Measurements from ENCODE around the gene SUPT20H. TPM values are rescaled to one million over a fixed set of nuclear protein-coding genes. Genes with fewer than 3 reads are reported as not detected.

SUPT20H gene
- 44.4 and 46.6 TPM in 2 replicates for total RNA-seq (2012; rRNA removed)
- polyA plus RNA-seq (2012; rRNA removed) = 49.5 and 55.1 TPM in 2 replicates
- 12.8 and 16.2 TPM in 2 replicates for polyA plus RNA-seq (2012; cell fraction: cytosol; rRNA removed)
- polyA plus RNA-seq (2012; cell fraction: nucleus; rRNA removed; ENCODE audit: low replicate concordance) = 24.5 and 102 TPM in 2 replicates
- Bru-seq, nascent RNA = percentile 83 among the genes with signal in this experiment
- BruChase-seq, experiment 1, labeled RNA remaining after a 6-hour chase = percentile 73 among the genes with signal in this experiment
- percentile 85 among the genes with signal in this experiment for BruChase-seq, experiment 2, labeled RNA remaining after a 2-hour chase
- long read RNA-seq, transcript SUPT20H-201 (26 exons, 2,739 nt) = major isoform, 6 of 59 reads
- long read RNA-seq, partial matches to known transcripts = 5 of 59 reads
- long read RNA-seq, other reads (novel, unspliced or antisense) = 43 of 59 reads

GRCh38 chr13:37058910-37059847, at the start of gene SUPT20H:
SUPT20H (minus strand) TSS chr13:37059688; CDS start chr13:37051490, 8,198 bp downstream.
- H3K79me1 ChIP-seq (ENCODE audit: low read depth in 1 of 2, low read length in 2 of 2) = peaks cover 6 to 24% of the 10 kb centered on the region in 2 experiments; a peak in 3 of 4 replicates
- dilution Hi-C loops (cut with HindIII; ENCODE audit: low sequenced_read_pairs, unreplicated experiment) = no loop called here
- peak within 1 kb of the TSS; percentile 98 for H3K4me3 ChIP-seq (ENCODE audit: insufficient read depth, low read depth, low read length)
- peak within 1 kb of the TSS; percentile 85 to 87 for H4K8ac ChIP-seq (ENCODE audit: low read depth in 2 of 2, low read length in 2 of 2)
- H3K14ac ChIP-seq (replicated peaks; ENCODE audit: low read depth, low read length) = peak within 1 kb of the TSS; percentile 85
- peaks cover 4% of the 10 kb centered on the region for H3K36me3 ChIP-seq (ENCODE audit: control insufficient read depth, insufficient read depth, low read length)
- H3K9ac ChIP-seq (ENCODE audit: low read depth, low read length) = peak within 1 kb of the TSS; percentile 95
- in situ Hi-C loops (cut with MboI; ENCODE audit: low sequenced_read_pairs) = no loop called here
- BruUV-seq (replicated peaks) = TSS peak; percentile 38
- peaks cover 2% of the 10 kb centered on the region; the same call in 1 of the 2 replicates for H3K27me3 ChIP-seq (ENCODE audit: control insufficient read depth, insufficient read depth, low read length)
- ATAC-seq (ENCODE audit: low read depth) = peak; percentile 97
- intact Hi-C loops (cut with micrococcal nuclease) = no loop called here
- H3K4me1 ChIP-seq (ENCODE audit: control insufficient read depth, insufficient read depth, low read length) = no peaks in the 10 kb centered on the region; the same call in 1 of the 2 replicates
- peak within 1 kb of the TSS; percentile 93 for H3K27ac ChIP-seq (ENCODE audit: insufficient read depth, low read length)
- peak; percentile 88 for DNase-seq
- H3K9me3 ChIP-seq (ENCODE audit: control insufficient read depth, insufficient read depth, low read length) = no peaks in the 10 kb centered on the region
- peaks cover 10% of the 10 kb centered on the region for H4K20me1 ChIP-seq (ENCODE audit: insufficient read depth, low read length)
- peak within 1 kb of the TSS; percentile 98 for H3K4me2 ChIP-seq (ENCODE audit: low read depth, low read length)
- H2BK120ac ChIP-seq (ENCODE audit: low read depth, low read length) = peak within 1 kb of the TSS; percentile 41; the same call in 1 of the 2 replicates
- no peak within 1 kb of the TSS for H2BK20ac ChIP-seq (ENCODE audit: low read depth, low read length)
- H3K18ac ChIP-seq (ENCODE audit: low read depth, low read length) = peak within 1 kb of the TSS; percentile 74
- peak within 1 kb of the TSS; percentile 69; the same call in 1 of the 2 replicates for H4K91ac ChIP-seq (ENCODE audit: insufficient read depth, low read depth, low read length)
- H2AFZ ChIP-seq (replicated peaks; ENCODE audit: low read length, poor library complexity) = peak within 1 kb of the TSS; percentile 94
- 1% methylated on average over 35 of the region's 75 CpGs; no CpG with 5 or more reads in 1 of the 2 experiments for WGBS, 2 experiments (ENCODE audit: extremely low coverage in 2 of 2, insufficient read length in 1 of 2)
- peak within 1 kb of the TSS; percentile 85 for H2BK5ac ChIP-seq (ENCODE audit: low read depth, low read length, poor library complexity, severe bottlenecking)
- peak within 1 kb of the TSS; percentile 92 for H4K5ac ChIP-seq (ENCODE audit: low read depth, low read length)
- peak within 1 kb of the TSS; percentile 33; the same call in 2 of the 3 replicates for H2BK15ac ChIP-seq (ENCODE audit: low read depth, low read length)
- CTCF ChIA-PET = no interaction called here
- POLR2A ChIA-PET (ENCODE audit: unreplicated experiment) = no interaction called here
- peak within 1 kb of the TSS; percentile 78 for H2AK5ac ChIP-seq (ENCODE audit: low read depth, low read length)
- H3K9me1 ChIP-seq (ENCODE audit: insufficient read depth, low read length) = peaks cover 5% of the 10 kb centered on the region; the same call in 1 of the 2 replicates
- peak within 1 kb of the TSS; percentile 86 for H3K4ac ChIP-seq (ENCODE audit: low read depth, low read length)
- H3K23ac ChIP-seq (ENCODE audit: low read depth, low read length) = peak within 1 kb of the TSS; percentile 99
- peak within 1 kb of the TSS; percentile 76 for H3K56ac ChIP-seq (ENCODE audit: extremely low read depth, insufficient read depth, low read length)
- H2AK9ac ChIP-seq (replicated peaks; ENCODE audit: low read depth, low read length, poor library complexity) = peak within 1 kb of the TSS; percentile 87
- TF ChIP-seq CTCF (conservative IDR thresholded peaks at IDR 0.05; ENCODE audit: low read depth, low read length) (no peak), RAD21 (IDR thresholded peaks at IDR 0.05; ENCODE audit: low read length) (no peak), POLR2A (IDR thresholded peaks at IDR 0.05; ENCODE audit: low read depth, low read length) (peak; percentile 85), CHD1 (IDR thresholded peaks at IDR 0.05; ENCODE audit: low read depth, low read length) (no peak), FOS (IDR thresholded peaks at IDR 0.05; ENCODE audit: low read depth, low read length) (no peak), CEBPB (IDR thresholded peaks at IDR 0.05; ENCODE audit: low read depth, low read length) (0 out of 2 replicates have a peak, but pooled peaks have one; percentile 7), BHLHE40 (IDR thresholded peaks at IDR 0.05; ENCODE audit: low read depth, low read length) (no peak), USF2 (IDR thresholded peaks at IDR 0.05; ENCODE audit: low read depth, low read length) (no peak), RFX5 (IDR thresholded peaks at IDR 0.05; ENCODE audit: low read depth, low read length) (no peak), MXI1 (IDR thresholded peaks at IDR 0.05; ENCODE audit: borderline replicate concordance, low read depth, low read length) (no peak), MAZ (IDR thresholded peaks at IDR 0.05; ENCODE audit: borderline replicate concordance, low read depth, low read length) (peak; percentile 74; the same call in 1 of the 2 replicates), SMC3 (IDR thresholded peaks at IDR 0.05; ENCODE audit: low read depth, low read length) (no peak)

Measured in IMR-90 (cell line).